Brain microvascular endothelial cell (primary cell): ENCODE measurements around the gene LTB4R.

Experiments used
- DNase-seq: peaks from one replicate; pipeline ENCODE4 v3.0.0-alpha.2; 2020
- H3K27ac ChIP-seq: fragments of 250-450 bp; sonication (Bioruptor Pico); 2 replicates; pipeline ENCODE4 v1.5.1; 2020; ENCODE audit warnings: mild to moderate bottlenecking, moderate library complexity
- H3K27me3 ChIP-seq: fragments of 250-450 bp; sonication (Bioruptor Pico); replicated peaks from 2 replicates; pipeline ENCODE4 v1.5.1; 2020; ENCODE audit warnings: mild to moderate bottlenecking
- H3K36me3 ChIP-seq: fragments of 250-450 bp; sonication (Bioruptor Pico); replicated peaks from 2 replicates; pipeline ENCODE4 v1.5.1; 2020; ENCODE audit warnings: mild to moderate bottlenecking
- H3K4me3 ChIP-seq: 2 replicates; pipeline ENCODE4 v1.5.1; 2011; ENCODE audit warnings: low read depth, mild to moderate bottlenecking, control low read depth, low read length, moderate library complexity
- CTCF ChIP-seq: IDR thresholded peaks from 2 replicates; pipeline ENCODE4 v1.5.1; 2011; ENCODE audit warnings: low read depth, mild to moderate bottlenecking, moderate library complexity, low read length, control low read depth, inconsistent platforms; ENCODE audit errors: missing control alignments
- in situ Hi-C: cut with HindIII; loops from 2 replicates; pipeline ENCODE4 v1.10.0; 2017; ENCODE audit warnings: low sequenced_read_pairs, low pct_ligation_motif_present

Gene LTB4R

DNA sequence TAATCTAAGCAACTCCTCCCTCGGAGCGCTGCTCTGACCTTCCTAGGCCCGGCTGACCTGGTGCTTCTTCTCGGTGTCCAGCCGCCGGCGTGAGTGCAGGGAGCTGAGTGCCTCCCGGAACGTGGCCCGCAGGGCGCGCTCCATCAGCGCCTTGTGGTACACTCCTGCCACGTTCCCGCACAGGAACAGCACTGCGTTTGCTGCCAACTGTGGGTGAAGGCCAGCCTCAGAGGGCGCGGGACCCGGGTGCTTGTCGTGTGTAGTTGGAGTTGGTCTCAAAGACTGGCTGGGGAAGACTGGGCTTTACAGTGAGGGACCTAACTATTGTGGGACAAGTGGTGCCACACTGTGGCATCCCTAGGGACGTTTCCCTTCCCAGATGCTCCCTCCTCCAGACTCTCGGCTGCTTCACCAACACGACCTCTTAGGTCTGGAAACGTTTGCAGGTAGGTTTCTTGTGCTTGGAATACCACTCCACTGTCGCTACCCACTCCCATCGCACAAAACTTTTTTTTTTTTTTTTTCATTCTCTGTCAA lies 20.5 kb downstream of the LTB4R start:
- Histone ChIP-seq H3K27ac (no peak overlapping the region), H3K27me3 (no peaks in the 10 kb centered on the region), H3K36me3 (no peaks in the 10 kb centered on the region), H3K4me3 (no peak overlapping the region)
- TF ChIP-seq CTCF: no peak
- no peak for DNase-seq
- in situ Hi-C loops: loop anchor here (10.0 kb wide), 1 partner anchor 103 kb away; no protein-coding TSS in a partner anchor

- Histone ChIP-seq H3K27me3 (no peaks in the 10 kb centered on the region), H3K36me3 (no peaks in the 10 kb centered on the region), H3K4me3 (peak overlapping the region; percentile 32), H3K27ac (no peak overlapping the region)
- DNase-seq: peak; percentile 42
- TF ChIP-seq CTCF: peak; percentile 84
- in situ Hi-C loops: loop anchor here (10.0 kb wide), 1 partner anchor 102 kb away; no protein-coding TSS in a partner anchor
These were observed 21.1 kb downstream of the LTB4R start for GRCh38 chr14:24332268-24332993.

DNA sequence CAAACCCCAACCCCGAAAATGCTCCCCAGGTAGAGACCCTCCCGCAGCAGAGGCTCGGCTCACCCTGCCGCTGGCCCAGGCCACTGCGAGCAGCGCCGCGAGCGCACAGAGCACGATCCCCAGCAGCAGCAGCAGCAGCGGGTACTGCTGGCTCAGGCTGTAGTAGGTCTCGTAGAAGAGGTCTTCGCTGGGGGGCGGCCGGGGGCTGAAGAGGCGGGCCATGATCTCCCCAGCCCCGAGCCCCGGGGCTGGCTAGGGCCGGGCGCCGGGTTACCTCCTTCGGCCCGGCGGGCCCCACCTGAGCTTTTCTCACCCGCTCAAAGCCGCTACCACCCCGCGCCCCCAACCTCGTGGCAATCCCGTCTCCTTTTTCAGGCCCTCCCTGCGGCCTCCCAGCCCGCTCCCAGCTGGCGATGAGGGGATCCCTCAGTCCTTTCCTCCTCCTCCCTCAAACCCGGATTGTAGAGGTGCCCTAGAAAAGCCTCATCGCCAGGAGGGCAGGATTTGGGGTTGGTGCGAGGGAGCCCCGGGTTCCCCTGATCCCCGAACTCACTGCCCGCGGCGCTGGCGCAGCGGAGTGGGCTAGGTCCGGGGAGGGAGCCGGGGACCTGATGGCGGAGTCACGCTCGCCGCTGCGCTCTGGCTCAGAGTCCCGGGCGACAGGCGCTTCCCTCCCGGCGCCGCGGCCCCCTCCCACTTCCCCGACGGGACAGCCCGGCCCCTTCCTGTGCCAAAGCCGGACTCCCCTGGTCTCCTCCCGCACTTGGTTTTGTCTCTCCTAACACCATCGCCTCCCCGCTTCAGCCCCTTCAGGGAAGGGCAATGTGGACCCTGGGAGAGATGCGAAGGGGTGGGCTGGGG lies 23.4 kb downstream of the LTB4R start, which contains the start of gene ADCY4:
Gene ADCY4, minus strand, starts transcription at position 641 of the 861 bp plus-strand sequence. Its CDS starts 419 bp downstream, at position 222.
- in situ Hi-C loops: loop anchor here (10.0 kb wide), 1 partner anchor 100 kb away; no protein-coding TSS in a partner anchor
- no peak for TF ChIP-seq CTCF
- no peak for DNase-seq
- Histone ChIP-seq H3K4me3 (peak within 1 kb of the TSS; percentile 40), H3K36me3 (no peaks in the 10 kb centered on the region), H3K27ac (no peak within 1 kb of the TSS), H3K27me3 (peaks cover 10% of the 10 kb centered on the region)

DNA sequence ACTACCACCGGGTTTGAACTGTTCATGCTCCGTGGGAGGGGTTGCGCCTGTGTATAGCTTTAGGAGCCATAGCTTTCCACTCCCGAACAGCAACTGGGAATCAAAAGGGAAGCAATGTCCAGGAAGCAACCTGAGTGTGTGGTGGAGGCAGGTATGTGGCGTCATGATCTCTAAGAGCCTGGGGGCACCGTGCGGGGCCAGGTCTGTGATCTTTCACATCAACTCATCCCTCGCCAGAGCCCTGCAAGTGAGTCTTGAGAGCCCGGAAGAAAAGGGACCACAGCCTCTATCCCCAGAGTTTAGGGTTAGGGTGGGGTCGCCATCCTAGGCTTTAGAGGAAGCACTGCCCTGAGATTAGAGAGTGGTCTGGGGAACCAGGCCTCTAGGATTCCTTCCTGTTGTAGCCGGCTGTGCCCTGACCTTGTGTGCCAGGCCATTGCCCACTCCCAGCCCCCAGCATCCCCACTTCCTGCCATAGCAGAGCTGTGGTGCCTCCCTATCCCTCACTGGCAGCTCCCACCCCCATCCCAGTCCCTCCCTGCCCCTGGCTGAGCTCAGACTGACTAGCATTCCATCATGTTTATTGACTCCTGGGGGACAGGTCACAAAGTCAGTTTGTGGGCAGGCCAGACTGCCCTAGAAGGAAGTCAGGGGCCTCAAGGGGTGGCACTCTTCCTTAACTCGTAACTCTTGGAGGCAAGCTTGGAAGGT lies 24.3 kb downstream of the LTB4R start:
- no peak for TF ChIP-seq CTCF
- DNase-seq: no peak
- in situ Hi-C loops: loop anchor here (10.0 kb wide), 1 partner anchor 99 kb away; no protein-coding TSS in a partner anchor
- Histone ChIP-seq H3K4me3 (no peak overlapping the region), H3K27me3 (peaks cover 11% of the 10 kb centered on the region), H3K36me3 (no peaks in the 10 kb centered on the region), H3K27ac (no peak overlapping the region)

GRCh38 chr14:24337144-24337823 lies 26.0 kb downstream of the LTB4R start:
- Histone ChIP-seq H3K27ac (no peak overlapping the region), H3K36me3 (no peaks in the 10 kb centered on the region), H3K4me3 (no peak overlapping the region), H3K27me3 (peaks cover 11% of the 10 kb centered on the region)
- TF ChIP-seq CTCF: no peak
- no peak for DNase-seq
- in situ Hi-C loops: loop anchor here (10.0 kb wide), 1 partner anchor 98 kb away; no protein-coding TSS in a partner anchor
